Testis (tissue), 2 donors: Measurements from ENCODE around the gene RAB21.

Source experiments
- CTCF ChIP-seq, 3 experiments: fragments of 450-650 bp in 2 of 3; fragments of 200-600 bp in 1 of 3; sonication (generic) in 1 of 3; IDR thresholded peaks; one replicate each; pipeline ENCODE4 v1.5.1; 2016 to 2019; ENCODE audit warnings: antibody characterized with exemption in 3 of 3, mild to moderate bottlenecking in 2 of 3, moderate library complexity in 1 of 3
- POLR2A ChIP-seq: fragments of 450-650 bp; IDR thresholded peaks from one replicate; pipeline ENCODE4 v1.6.1; 2017; ENCODE audit warnings: antibody characterized with exemption, mild to moderate bottlenecking, moderate library complexity

DNA sequence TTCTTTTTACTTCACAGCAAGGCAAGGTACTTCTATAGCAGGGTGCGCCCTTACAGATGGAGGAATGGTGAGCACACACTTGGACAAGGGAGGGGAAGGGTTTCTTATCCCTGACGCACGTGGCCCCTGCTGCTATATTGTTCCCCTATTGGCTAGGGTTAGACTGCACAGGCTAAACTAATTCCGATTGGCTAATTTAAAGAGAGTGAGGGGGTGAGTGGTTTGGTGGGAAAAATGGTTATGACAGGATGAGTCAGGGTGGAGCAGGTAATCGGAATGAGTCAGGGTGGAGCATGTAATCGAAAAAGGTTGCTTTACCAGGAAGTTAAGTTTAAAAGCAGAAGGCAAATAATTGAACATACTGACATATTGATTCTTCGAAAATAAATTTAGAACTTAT lies 23.7 kb upstream of the RAB21 start:
- no peak for TF ChIP-seq CTCF (IDR thresholded peaks at IDR 0.05)
- no peak for TF ChIP-seq POLR2A
